Retina (tissue), 1 donor: ENCODE measurements around the gene HIVEP2.
"Not testable (repeated sequence)": the region's sequence is repeated elsewhere in the genome, so short reads cannot be mapped to it uniquely, and the experiment has no call there.

Source experiments
- DNase-seq: peaks from one replicate; pipeline ENCODE4 v3.0.0-alpha.2; 2016

The HIVEP2 gene, protein sequence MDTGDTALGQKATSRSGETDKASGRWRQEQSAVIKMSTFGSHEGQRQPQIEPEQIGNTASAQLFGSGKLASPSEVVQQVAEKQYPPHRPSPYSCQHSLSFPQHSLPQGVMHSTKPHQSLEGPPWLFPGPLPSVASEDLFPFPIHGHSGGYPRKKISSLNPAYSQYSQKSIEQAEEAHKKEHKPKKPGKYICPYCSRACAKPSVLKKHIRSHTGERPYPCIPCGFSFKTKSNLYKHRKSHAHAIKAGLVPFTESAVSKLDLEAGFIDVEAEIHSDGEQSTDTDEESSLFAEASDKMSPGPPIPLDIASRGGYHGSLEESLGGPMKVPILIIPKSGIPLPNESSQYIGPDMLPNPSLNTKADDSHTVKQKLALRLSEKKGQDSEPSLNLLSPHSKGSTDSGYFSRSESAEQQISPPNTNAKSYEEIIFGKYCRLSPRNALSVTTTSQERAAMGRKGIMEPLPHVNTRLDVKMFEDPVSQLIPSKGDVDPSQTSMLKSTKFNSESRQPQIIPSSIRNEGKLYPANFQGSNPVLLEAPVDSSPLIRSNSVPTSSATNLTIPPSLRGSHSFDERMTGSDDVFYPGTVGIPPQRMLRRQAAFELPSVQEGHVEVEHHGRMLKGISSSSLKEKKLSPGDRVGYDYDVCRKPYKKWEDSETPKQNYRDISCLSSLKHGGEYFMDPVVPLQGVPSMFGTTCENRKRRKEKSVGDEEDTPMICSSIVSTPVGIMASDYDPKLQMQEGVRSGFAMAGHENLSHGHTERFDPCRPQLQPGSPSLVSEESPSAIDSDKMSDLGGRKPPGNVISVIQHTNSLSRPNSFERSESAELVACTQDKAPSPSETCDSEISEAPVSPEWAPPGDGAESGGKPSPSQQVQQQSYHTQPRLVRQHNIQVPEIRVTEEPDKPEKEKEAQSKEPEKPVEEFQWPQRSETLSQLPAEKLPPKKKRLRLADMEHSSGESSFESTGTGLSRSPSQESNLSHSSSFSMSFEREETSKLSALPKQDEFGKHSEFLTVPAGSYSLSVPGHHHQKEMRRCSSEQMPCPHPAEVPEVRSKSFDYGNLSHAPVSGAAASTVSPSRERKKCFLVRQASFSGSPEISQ (N-terminal part only)

DNA sequence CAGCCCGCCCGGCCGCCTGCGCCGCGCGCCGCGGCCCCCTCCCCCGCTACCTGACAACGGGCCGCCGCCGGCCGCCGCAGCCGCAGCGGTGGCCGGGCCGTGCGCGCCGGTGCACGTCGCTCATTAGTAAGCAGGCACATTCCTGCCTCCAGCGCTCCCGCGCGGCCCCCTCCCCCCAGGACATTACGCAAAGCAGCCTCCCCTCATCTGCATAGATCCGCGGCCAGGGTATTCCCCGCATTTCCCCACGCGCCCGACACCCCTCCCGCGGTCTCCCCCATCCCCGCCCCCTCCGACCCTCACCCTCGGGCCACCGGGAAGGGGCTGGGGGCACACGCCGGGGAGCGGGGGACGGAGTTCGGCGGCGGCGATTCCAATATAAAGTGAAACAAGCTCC, at the start of gene HIVEP2:
Gene HIVEP2, minus strand, starts transcription at position 128 of the 397 bp plus-strand sequence. CDS start 170,438 bp downstream, outside the sequence.
- DNase-seq = no peak

DNA sequence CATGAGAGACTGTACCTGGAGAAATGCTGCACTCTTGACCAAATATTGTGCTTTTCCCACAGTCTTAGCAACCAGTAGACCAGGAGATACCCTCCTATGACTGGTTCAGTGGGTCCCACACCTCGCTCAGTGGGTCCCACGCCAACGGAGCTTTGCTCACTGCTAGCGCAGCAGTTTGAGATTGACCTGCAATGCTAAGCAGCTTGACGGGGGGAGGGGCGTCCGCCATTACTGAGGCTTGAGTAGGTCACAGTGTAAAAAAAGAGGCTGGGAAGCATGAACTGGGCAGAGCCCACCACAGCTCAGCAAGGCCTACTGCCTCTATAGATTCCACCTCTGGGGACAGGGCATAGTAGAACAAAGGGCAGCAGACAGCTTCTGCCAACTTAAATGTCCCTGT, 49.0 kb upstream of the HIVEP2 start:
- no peak for DNase-seq

DNA sequence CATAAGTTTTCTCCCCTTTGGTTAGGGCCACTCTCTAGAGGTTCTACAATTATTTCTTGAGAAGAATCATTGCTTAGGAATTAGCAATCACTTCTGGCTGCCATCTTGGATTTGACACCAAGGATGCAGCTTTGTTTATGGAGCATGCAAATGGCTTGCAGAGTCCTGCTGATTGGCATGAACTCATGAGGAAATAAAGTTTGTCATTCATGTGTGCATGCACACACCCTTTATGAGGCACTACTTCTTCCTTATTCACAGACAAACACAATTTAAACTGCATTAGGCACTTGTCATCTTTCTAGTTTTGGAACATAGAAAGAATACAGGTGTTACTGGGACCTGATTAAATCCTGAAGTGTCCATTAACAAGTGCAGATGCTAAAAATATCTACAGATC, 42.5 kb upstream of the HIVEP2 start:
- DNase-seq = no peak

DNA sequence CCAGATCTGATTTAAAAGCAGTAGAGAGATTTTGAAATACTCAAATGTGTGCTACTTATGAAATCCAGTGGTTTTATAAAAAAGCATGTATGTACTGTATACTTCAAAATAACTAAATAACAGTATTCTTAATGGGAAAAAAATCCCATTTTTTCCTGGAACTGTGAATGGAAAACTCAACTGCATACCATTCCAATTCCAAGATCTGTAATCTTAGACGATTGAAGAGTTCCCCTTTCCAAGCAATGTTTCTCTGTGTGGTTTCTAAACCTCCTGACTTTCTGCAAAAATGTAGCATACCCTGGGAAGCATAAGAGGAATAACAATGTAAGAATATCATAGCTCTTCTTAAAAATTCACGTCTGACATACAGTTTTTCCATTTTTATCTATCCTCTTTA, 40.3 kb upstream of the HIVEP2 start:
- DNase-seq = no peak

DNA sequence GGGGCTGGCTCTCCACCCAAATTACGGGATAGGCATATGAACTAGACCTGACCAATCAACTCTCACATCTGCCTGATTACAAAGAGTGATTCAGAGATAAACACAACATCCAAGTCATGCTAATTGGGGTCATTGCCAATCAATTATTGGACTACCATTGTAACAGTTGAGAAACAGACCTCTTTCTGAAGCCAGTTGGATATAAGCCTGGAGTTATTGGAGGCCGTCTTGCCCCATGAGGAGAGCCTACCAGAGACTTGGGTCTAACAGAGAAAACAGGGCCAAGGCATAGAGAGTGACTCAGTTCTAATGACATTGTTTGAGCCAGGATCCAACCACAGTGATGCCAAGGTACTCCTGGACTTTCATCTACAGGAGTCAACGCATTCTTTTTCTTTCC, 39.4 kb upstream of the HIVEP2 start:
- no peak for DNase-seq

DNA sequence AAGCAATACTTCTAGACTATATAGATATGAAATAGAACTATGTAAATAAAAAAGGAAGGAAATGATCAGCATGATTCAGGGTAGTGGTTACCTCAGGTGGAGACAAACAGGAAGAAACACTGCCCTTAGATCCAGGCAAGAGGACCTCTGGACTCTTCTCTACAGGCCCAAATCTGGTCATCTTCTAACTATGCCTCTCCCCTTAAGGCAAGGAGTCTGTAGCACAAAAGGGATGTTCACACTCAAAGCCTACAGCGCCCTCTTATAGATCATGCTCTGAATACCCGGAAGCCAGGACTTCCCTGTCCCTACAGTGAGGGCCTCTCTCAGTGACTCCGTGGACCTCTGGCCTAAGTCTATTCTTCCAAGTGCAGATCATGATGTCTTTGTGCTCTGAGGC, 30.4 kb upstream of the HIVEP2 start:
- DNase-seq = no peak

DNA sequence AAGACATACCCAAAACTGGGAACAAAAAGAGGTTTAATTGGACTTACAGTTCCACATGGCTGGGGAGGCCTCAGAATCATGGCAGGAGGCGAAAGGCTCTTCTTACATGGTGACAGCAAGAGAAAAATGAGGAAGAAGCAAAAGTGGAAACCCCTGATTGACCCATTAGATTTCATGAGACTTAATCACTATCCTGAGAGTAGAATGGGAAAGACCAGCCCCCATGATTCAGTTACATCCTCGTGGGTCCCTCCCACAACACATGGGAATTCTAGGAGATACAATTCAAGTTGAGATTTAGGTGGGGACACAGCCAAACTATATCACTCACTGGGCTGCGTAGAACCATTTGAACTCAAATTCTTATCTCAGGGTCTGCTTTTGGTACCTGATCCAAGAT, 26.0 kb upstream of the HIVEP2 start:
- DNase-seq = not testable (repeated sequence)

DNA sequence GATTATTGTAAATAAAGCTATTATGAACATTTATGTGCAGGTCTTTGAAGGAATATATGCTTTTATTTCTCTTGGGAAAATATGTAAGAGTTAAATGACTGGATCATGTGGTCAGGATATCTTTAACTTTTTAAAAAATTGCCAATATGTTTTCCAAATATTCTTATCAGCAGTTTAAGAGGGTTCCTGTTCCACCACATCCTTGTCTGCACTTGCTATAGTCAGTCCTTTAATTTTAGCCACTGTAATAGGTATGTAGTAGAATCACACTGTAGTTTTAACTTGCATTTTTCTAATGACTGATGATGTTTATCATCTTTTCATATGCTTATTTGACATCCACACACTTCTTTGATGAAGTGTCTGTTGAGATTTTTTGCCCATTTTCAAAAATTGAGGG, 23.6 kb upstream of the HIVEP2 start:
- no peak for DNase-seq

DNA sequence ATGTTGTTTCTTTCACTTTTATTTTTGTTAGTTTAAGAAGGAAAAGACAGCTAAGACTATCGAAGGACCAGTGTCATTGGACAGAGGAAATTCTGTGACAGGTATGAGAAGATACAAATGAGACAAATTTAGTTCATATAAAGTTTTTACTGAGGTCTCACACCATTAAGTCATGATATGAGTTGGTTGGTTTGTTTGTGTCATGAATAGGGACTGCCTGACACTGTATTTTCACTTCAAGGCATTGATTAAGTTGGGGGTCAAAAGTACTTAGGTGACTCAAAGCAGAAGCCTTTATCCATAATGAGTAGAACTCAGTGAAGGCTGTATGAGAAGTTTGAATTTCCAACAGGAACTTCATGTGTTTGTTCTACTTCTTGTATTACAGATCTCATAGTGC, 21.3 kb upstream of the HIVEP2 start:
- no peak for DNase-seq

DNA sequence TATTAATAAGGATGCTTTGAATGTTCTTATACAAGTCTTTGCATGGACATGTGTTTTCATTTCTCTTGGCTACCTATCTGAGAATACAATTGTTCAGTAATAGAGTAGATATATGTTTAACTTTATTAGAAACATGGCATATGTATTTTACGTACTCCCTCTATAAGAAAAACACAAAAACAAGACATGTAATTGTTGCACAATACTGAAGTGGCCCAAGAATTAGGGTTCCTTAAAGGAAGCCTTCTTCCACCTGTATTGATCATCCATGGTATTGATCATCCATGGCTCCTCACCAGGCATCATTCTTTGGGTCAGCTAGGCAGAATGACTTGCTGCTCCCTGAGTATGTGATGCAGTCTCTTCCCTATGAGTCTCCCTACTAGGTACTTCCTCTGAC, 20.2 kb upstream of the HIVEP2 start:
- DNase-seq = no peak

DNA sequence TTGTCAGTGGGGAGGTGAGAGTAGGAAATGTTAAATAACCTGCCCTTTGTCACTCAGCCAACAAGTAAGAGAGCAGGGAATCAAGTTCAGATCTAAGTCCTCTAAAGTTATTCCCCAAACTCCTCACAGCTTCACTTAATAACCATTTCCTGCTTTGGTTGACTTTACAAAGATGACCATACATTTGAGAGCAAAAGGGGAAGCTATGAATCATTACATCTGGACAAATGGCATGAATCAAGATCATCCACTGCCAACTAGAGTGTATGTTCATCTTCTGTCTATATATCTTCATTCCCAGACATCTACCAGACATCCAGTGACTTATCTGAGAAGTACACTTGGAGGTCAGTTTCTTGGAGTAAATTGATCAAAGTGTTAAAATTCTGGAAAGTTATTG, 15.1 kb upstream of the HIVEP2 start:
- DNase-seq = no peak

DNA sequence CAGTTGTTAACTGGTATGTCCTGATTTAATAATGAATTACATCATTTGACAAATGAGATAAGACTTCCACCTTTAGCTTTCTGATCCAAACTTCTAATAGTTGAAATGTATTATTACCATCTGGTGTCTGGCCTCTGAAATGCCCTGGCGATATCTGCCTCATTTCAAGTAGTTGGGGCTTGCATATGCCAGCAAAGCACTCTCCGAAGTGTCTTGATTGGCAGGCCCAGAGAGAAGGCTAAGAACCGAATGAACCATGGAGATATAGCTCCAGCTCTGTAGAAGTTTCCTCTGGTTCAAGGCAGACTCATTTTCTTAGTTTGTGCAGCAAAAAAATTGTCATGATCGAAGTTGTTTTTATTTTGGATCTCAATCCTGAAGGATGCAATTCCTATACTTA, 13.4 kb upstream of the HIVEP2 start:
- DNase-seq = no peak

DNA sequence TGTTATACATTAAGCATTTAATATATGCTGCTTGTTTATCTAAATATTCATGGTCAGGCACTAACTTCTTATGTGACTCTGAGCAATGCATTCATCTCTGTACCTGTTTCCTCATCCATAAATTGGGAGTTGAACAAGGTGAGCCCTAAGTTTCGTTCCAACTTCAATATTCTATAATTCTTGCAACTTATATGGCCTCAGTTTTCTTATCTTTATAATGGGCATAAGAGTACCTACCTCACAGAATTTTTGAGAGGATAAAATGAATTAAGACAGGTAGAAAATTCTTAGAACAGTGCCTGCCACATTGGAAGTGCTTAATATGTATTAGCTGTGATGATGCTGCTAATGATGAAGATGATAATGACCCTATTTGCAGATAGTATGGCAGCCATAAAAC, 11.8 kb upstream of the HIVEP2 start:
- no peak for DNase-seq

DNA sequence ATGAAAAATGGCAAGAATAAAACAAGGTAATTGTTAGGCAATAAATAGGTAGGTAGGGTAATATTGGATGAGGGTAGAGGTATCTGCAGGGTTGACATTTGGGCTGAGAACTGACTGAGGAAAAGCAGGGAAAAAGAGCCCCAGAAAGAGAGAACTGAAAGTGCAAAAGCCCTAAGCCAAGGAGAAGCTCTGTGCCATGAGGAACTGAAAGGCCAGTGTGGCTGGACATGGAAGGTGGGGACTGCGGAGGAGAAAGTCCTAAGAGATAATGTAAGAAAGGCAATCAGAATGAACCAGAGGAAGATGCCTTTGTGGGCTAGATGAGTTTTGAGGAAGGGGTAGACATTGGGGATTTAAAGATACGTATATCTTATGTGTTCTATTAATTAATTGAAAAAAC, 9.9 kb upstream of the HIVEP2 start:
- DNase-seq = no peak

DNA sequence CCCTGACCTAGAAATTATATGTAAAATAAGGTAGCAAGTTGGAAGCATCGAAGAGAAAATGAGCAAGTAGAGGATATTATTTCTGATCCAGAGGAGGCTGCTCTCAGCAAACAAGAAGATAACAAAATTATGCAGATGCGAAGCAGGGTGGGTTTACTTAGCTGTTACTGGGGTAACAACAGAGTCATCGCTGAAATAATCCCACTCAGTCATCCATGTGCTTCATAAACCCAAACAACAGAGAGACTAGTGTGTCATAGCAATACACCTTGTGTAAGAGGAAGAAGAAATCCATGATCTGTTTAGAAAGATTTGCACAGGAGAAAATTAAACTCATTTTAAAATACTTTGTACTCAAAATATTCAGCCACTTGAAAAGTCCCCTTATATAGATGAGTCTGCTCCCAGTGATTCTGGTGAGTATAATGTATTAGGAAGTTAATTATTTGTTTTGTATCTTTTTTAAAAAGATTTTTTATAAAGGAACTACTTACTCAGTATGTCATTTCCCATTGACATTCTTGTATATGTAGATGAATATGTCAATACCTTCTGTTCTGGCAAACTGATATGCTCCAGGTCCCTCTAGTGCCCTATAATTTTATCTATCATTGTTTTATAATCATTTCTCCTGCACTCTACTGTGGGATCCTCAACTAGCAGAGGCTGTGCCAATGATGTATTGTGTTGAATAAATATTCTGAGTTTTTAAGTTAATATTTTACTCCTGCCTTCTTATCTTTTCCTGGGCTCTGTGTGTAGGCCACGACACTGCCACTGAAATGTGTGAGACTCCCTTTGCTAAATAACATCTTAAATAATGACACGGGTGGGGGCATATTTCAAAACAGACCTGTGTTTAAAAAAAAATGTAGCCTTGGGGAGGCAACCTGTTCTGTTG, 8.6 kb upstream of the HIVEP2 start:
- no peak for DNase-seq

DNA sequence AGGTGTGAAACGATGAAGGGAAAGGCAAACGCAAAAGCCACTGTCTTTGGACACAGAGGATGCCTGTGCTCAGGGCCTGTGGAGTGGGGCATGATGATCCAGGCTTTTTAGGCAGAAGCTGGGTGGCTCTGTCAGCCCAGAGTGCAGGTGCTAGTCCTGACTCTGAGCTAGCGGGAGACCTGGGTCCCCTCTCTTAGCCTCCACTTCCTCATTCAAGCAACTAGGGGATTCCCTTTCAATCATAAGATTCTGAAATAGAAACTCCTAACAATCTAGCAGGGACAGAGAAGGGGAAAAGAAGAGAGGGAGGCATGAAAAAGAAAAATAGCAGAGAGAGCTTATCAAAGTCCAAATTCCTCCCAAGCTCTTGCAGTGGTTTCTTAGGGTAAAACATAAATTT, 7.6 kb upstream of the HIVEP2 start:
- no peak for DNase-seq

DNA sequence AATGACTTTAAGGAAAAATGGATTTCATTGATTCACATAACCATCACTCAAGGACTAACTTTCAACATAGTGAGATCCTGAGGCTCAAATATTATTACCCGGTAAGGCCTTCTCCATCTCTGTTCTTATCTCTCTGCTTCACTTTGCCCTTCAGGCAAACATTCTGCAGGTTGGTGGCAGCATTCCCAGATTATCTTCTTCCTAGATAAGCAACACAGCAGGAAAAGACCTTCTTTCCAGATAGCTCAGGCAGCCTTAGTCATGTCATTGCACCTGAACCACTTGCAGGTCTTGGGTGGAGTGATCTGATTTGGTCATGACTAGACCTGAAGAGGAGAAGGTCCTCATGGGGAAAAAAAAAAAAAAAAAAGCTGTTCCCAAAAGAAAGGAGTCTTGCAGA, 5.3 kb upstream of the HIVEP2 start:
- no peak for DNase-seq

DNA sequence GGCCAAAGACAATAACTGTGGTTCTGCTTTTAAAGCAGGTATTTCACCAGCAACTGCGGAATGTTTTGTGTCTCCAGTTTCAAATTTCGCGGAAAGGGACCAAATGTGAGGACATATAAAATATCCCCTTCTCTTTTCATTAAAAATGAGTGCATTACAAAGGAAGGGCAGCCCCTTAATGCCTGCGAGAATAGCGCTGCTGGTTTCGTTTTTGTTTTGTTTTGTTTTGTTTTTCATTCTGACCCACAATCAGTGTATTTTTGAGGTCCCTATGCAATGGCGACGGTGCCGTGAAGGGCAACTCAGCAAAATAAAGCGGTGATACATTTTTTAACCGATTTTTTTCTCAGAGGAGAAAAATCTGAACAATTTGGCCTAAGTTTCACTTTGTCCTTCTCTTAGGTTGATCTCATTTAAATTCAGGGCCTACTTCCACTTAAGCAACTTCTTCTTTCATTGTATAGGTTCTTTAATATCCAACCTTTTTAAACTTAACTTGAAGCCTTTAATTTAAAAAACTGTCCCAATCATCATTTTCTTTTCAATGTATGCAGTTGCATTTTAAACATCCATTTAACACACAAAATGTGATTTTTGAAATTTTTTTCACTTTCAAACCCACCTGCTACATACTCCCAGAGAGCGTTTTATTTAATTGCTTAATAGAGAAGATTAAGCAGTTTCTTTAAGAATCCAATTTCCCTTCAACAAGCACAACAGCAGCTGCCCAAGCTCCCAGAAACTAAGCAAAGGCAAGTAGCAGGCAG, 2.9 kb upstream of the HIVEP2 start:
- DNase-seq = no peak

DNA sequence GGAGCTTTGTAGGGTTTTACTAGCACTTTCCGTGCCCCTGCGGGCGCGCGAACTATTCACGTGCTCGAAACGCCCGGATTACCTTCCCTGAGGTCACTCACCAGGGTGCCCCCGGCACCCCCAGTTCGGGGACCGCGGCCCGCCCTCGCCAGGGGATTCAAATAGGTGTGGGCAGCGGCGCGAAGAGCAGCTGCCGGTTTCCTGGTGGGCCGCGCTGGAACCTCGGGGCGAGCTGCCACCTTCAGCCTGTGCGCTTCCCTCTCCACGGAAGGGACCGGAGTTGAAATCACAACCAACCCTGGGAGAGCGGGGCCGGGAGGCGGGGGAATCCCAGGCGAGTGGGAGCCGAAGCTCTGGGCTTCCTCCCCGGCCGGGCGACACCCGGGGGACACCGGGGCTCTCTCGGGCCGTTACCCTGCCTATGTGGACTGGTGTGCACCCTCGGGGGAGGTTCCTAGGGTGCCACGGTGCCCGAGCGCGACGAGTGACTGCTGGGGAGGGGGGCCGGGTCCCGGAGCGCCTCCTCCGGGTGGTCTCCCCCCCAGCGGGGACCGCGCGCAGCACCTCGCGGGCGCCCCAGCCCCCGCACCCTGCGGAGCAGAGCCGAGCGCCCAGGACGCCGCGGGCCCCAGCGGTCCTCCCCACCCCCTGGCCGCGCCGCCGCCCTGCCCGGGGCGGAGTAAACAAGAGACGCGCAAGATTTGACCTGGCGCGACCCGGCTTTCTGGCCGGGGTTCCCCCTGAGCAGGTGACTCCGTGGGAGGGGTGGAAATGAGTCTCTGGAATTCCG, 2.1 kb upstream of the HIVEP2 start:
- no peak for DNase-seq

DNA sequence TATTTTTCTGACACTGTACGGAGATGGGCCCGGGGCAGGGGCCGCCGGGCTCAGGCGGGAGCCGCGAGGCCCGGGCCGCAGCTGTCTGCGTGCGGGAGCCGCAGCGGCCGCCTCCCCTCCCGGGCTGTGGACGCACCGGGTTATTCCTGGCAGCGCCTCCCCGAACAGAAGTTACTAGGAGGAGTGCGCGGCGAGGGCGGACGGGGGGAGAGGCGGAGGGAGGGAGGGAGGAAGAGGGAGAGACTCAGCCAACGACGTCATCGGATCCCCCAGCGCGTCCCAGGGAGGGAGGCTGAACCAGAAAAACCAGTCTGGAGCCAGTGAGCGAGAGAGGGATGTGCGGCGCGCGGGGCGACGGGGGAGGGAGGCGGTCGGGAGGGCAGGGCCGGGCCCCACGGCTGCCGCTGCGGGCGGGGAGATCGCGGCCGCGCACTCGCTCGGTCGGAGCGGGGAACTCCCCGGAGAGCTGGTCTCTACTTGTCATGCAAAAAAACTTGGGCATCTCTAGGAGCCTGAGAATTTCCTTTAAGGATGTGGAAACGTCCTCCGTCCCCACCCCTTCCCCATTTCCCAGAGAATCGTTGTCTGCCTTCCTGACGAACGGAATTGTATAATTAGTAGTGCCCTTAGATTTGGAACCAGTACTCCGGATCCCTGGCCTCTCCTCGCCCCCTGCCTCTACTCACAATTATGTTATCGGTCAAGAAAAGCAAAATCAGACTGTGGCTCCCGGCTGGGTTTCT, 1.4 kb upstream of the HIVEP2 start:
- peak; percentile 85 for DNase-seq
